Medulla oblongata (tissue), 1 donor: ENCODE results near the gene MFSD2B.
"Not testable (repeated sequence)": the region's sequence is repeated elsewhere in the genome, so short reads cannot be mapped to it uniquely, and the experiment has no call there.

Experiments
- DNase-seq: peaks from one replicate; pipeline ENCODE4 v3.0.0-alpha.2; 2015; ENCODE audit errors: extremely low spot score

The MFSD2B gene, protein sequence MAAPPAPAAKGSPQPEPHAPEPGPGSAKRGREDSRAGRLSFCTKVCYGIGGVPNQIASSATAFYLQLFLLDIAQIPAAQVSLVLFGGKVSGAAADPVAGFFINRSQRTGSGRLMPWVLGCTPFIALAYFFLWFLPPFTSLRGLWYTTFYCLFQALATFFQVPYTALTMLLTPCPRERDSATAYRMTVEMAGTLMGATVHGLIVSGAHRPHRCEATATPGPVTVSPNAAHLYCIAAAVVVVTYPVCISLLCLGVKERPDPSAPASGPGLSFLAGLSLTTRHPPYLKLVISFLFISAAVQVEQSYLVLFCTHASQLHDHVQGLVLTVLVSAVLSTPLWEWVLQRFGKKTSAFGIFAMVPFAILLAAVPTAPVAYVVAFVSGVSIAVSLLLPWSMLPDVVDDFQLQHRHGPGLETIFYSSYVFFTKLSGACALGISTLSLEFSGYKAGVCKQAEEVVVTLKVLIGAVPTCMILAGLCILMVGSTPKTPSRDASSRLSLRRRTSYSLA

DNA sequence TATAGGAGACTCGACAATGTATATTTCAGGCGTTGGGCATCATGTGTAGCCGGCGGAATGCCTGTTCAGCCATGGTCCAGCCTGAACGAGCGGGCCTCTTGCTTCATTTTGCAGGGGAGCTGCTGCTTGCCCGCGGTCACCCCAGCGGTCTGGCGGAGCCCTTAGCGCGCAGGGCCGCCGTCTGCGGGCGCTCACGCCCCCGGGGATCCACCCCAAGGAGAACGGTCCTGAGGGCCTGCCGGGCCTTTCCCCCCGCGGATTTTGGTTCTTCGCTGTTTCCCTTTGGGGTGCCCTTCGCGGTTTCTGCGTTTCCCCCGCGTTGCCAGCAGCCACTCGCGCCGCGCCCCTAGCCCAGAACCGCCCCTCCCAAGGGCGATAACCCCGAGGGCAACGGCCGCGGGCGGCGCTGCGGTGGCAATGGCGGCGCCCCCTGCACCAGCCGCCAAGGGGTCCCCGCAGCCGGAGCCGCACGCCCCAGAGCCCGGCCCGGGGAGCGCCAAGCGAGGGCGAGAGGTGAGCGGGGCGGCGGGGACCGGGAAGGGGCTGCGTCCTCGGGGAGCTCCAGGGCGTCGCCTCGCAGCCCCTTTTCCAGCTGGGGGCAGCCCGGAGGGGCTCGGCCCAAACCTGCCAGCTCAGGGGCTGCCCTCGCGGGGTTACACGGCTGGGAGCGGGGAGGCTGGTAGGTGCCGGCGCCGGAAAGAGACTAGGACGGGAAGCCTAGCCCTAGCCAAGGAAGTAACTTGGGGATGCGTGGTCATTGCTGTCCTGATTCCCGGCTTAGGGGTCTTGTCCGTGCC, at the start of gene MFSD2B:
Gene MFSD2B (plus strand): TSS at position 406 of the 797 bp plus-strand sequence. CDS start 12 bp downstream, at position 418.
- no peak for DNase-seq

GRCh38 chr2:23967846-23968245, 42.0 kb upstream of the MFSD2B start:
- DNase-seq, result no peak

GRCh38 chr2:23976883-23977282, 33.0 kb upstream of the MFSD2B start:
- DNase-seq, result no peak

DNA sequence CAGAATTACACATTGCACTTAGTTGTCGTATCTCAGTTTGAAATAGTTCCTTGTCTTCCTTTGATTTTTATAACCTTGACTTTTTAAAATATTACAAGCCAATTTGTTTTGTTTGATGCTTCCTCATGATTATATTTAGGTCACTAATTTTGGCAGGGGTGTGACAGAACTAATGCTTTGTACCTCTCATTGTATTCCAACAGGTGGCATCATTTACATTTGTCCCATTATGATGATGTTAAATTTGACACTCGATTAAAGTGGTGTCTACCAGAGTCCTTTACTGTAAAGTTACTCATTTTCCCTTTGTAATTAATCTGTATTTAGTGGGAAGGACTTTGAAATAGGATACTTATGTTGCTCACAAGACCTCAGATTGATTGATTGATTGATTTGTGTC, 21.5 kb upstream of the MFSD2B start:
- DNase-seq, result no peak

GRCh38 chr2:23992931-23993330, 17.0 kb upstream of the MFSD2B start:
- no peak for DNase-seq

GRCh38 chr2:23993736-23994269, 16.1 kb upstream of the MFSD2B start:
- DNase-seq, result no peak

DNA sequence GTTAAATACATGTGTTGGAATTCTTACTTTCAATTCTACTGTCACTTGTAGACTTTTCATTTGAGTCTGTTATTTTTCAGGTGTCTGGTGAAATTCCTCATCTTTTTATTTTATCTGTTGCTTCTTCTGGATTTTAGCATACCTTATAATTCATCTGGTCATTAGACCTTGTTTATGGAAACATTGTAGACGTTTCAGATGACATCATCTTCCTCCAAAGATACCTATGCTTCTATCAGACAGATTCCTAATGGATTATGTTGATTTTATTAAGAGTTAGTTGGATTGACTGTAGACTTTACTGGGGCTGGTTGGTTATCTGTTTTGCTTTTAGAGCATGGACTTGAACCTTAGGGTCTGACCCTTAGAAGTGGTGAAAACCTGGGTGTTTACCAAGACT, 15.3 kb upstream of the MFSD2B start:
- DNase-seq, result no peak

DNA sequence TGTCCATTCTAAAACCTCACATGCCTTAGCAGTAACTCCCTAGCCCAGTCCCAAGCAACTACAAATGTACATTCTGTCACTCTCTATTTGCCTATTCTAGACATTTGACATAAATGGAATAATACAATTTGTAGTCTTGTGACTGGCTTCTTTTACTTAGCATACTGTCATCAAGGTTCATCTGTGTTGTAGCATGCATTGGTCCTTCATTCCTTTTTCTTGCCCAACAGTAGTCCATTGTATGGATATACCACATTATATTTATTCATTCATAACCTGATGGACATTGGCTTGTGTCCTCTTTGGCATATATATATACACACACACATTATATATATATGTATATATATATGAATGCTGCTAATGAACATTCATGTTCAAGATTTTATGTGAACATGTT, 2.2 kb upstream of the MFSD2B start:
- no peak for DNase-seq

DNA sequence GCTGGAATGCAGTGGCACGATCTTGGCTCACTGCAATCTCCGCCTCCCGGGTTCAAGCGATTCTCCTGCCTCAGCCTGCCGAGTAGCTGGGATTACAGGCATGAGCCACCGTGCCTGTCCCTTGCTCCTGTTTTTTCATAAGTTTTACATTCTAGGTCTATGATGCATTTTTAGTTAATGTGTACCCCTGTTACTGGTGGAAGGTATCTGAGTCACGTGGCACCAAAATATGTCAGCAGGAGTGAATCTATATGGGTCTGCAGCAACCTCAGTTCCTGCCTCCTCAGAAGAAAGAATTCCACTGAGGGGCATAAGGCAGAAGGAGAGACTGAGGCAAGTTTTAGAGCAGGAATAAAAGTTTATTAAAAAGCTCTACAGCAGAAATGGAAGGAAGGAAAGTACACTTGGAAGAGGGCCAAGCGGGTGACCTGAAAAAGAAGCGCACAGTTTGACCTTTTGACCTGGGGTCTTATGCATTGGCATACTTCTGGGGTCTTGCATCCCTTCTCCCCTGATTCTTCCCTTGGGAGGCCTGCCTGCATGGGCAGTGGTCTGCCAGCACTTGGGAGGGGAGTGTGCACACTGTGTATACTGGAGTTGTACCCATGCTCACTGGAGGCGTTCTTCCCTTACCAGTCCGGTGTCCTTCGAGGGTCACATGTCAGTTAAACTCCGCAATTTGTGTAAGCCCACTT, 1.1 kb upstream of the MFSD2B start:
- no peak for DNase-seq

DNA sequence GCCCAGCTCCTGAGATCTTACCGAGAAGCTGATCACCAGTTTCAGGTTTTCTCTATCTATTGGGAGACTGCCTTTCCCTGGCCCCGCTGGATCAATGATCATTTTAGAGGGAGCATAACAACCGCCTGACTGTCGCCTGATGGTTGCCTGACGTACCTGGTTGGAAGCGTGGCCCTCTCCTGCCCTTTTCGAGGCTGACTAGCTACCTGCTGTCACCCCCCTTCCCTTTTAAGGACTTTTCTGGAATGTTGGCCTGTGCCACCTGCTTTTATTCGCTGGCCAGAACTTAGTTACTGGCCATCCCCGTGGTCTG, 562 bp upstream of the MFSD2B start:
- no peak for DNase-seq

DNA sequence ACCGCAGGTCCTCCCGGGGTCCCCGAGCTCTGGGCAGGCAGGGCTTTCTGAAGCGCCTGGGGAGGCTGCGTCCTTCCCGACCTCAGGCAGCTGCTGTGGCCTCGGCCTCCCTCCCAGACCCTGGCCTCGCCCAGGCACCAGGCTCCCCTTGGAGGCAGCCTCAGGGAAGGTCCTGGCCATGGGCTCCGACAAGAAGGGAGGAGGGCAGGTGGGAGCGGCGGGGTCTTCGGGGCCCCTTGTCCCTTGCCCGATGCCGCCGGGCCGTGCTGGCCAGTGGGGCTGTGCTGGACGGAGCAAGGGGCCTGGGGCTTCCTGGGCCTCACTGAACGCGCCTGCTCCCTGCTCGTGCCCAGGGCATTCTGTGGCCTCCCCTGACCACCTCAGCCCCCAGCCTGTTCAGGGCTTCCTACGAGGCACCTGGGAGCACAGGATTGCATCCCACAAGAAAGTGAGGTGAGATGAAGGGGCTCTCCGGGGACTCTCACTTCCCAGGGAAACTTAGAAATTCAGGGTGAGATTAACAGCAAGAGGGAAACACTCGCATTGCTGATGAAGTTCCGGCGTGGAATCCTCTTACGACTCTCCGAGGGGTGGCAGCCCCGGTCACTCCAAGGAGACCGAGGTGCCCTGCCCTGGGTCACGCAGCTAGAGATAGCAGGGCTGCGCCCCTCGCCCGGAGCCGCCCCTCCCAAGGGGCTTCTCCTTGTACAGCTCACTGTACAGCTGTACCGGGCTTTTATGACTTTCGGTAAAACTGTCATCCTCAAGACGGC, 778 bp downstream of the MFSD2B start:
- DNase-seq, result no peak

- no peak for DNase-seq
Observed at GRCh38 chr2:24011250-24012104, 1.6 kb downstream of the MFSD2B start.

DNA sequence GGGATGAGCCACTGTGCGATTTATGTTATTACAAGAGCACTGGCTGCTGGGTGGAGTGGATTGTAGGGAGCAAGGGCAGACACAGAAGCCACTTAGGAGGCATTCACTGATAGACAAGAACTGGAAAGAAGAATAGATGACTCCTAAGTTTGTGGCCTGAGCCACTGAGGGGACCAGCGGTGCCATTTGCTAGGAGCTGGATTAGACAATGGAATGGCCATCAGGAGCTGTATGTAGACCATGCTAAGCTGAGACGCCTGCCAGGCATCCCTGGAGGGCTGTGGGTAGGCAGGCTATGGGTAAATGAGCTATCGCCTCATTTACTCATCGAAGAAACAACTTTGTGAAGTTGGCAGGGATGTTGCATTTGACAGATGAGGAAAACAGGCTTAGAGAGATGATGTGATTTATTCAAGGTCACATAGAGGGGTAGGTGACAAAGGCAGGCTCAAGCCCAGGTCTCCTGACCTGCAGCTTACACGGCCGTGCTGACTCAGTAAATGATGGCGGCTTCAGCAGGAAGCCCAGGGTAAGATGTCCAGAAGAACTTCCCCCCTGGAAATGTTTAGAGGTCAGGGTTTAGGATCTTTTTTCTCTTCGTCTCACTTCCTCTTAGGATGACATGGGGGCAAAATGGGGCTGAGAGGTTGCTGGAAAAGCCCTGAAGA, 2.8 kb downstream of the MFSD2B start:
- DNase-seq, result no peak

DNA sequence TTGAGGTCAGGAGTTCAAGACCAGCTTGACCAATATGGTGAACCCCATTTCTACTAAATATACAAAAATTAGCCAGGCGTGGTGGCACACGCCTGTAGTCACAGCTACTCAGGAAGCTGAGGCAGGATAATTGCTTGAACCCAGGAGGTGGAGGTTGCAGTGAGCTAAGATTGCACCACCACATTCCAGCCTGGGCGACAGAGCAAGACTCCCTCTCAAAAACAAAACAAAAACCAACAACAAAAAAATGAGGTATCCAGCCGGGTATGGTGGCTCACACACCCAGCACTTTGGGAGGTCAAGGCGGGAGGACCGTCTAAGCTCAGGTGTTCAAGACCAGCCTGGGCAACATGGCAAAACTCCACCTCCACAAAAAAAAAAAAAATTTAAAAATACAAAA, 5.0 kb downstream of the MFSD2B start:
- not testable (repeated sequence) for DNase-seq

DNA sequence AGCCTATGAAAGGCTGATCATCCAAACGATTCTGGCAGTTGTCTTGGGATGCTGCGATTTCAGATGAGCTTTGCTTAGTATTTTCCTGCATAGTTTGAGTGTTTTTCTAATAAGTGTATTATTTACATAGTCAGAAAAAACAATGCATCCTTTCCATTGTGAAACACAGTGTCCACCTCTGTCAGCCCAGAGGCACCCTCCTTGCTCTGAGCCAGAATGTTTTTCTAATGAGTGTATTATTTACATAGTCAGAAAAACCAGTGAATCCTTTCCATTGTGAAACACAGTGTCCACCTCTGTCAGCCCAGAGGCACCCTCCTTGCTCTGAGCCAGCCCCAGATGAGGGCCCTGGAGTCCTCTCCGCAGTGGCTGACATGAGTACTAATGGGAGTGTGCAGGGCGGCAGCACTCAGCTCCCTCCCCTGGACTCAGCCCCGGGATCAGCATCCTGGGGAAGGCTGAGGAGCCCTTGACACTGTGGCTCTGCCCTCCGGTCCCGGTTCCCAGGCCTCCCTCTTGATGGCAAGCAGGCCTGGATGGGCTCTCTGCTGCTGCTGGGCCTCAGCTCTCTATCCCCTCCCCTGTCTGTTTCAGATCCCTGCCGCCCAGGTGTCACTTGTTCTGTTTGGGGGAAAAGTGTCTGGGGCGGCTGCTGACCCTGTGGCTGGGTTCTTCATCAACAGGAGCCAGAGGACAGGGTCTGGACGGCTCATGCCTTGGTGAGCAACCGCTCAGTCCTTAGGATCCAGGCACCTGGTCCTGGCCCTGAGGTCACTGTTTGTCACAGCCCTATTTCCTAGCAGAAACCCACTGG, 5.9 kb downstream of the MFSD2B start:
- no peak for DNase-seq

GRCh38 chr2:24016376-24016761, 6.5 kb downstream of the MFSD2B start:
- no peak for DNase-seq

GRCh38 chr2:24016853-24017703, 7.2 kb downstream of the MFSD2B start:
- no peak for DNase-seq

DNA sequence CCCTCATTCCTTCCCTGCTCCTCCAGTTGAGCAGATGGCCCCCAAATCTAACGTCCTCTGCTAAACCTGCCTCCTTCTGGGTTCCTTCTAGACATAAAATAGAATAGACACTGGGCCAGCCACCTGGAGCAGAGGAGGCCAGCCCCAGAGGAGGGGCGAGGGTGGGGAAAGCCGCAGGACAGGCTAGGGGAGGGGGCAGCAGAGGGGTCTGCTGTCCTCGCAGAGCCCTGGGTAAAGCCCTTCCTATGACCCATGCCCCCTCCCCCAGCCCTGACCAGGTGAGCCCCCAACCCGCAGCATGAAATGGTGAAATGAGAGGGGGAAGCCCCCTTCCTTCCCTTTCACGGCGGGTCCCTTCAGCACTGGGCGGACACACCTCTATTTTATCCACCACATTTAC, 7.8 kb downstream of the MFSD2B start:
- DNase-seq, result no peak
